KMS-11 (cell line): ENCODE measurements around the gene GTF2IRD1.
"Not testable (repeated sequence)": the region's sequence is repeated elsewhere in the genome, so short reads cannot be mapped to it uniquely, and the experiment has no call there.

Experiments used
- H2AFZ ChIP-seq: fragments of 200-600 bp; sonication (generic); 2 replicates; pipeline ENCODE4 v1.6.1; 2016; ENCODE audit warnings: antibody characterized with exemption, mixed run types, low read depth
- H3K27ac ChIP-seq: fragments of 200-600 bp; sonication (generic); 2 replicates; pipeline ENCODE4 v1.6.1; 2016; ENCODE audit warnings: mild to moderate bottlenecking, mixed run types
- H3K27me3 ChIP-seq: fragments of 200-600 bp; sonication (generic); 2 replicates; pipeline ENCODE4 v1.6.1; 2017; ENCODE audit warnings: mild to moderate bottlenecking, low read depth, mixed run types, moderate library complexity; ENCODE audit not compliant: insufficient read depth
- H3K36me3 ChIP-seq: fragments of 200-600 bp; sonication (generic); 2 replicates; pipeline ENCODE4 v1.6.1; 2017; ENCODE audit warnings: mild to moderate bottlenecking, mixed run types; ENCODE audit not compliant: insufficient read depth
- H3K4me1 ChIP-seq: fragments of 200-600 bp; sonication (generic); 2 replicates; pipeline ENCODE4 v1.6.1; 2016; ENCODE audit warnings: mild to moderate bottlenecking, low read depth, mixed run types; ENCODE audit not compliant: poor library complexity, severe bottlenecking
- H3K4me2 ChIP-seq: fragments of 200-600 bp; sonication (generic); 2 replicates; pipeline ENCODE4 v1.7.0; 2016; ENCODE audit warnings: mild to moderate bottlenecking, mixed run types
- H3K4me3 ChIP-seq: fragments of 200-600 bp; sonication (generic); IDR thresholded peaks from 2 replicates; pipeline ENCODE4 v1.6.1; 2017; ENCODE audit warnings: low read depth, low read length, mixed read lengths; ENCODE audit not compliant: insufficient read depth
- H3K79me2 ChIP-seq: fragments of 200-600 bp; sonication (generic); 2 replicates; pipeline ENCODE4 v1.6.1; 2016; ENCODE audit warnings: low read depth, mixed run types; ENCODE audit not compliant: insufficient read depth
- H3K9ac ChIP-seq: fragments of 200-600 bp; sonication (generic); 2 replicates; pipeline ENCODE4 v1.6.1; 2016; ENCODE audit warnings: mild to moderate bottlenecking, mixed run types
- H4K20me1 ChIP-seq: fragments of 200-600 bp; sonication (generic); 2 replicates; pipeline ENCODE4 v1.6.1; 2016; ENCODE audit warnings: mild to moderate bottlenecking, mixed run types; ENCODE audit not compliant: insufficient read depth
- TF ChIP-seq, protein P1 (sequence below): fragments of 200-600 bp; sonication (generic); conservative IDR thresholded peaks from 2 replicates; pipeline ENCODE4 v1.6.1; 2017; ENCODE audit warnings: low read depth, mild to moderate bottlenecking, antibody characterized with exemption, low read length, moderate library complexity, mixed read lengths

The GTF2IRD1 gene

DNA sequence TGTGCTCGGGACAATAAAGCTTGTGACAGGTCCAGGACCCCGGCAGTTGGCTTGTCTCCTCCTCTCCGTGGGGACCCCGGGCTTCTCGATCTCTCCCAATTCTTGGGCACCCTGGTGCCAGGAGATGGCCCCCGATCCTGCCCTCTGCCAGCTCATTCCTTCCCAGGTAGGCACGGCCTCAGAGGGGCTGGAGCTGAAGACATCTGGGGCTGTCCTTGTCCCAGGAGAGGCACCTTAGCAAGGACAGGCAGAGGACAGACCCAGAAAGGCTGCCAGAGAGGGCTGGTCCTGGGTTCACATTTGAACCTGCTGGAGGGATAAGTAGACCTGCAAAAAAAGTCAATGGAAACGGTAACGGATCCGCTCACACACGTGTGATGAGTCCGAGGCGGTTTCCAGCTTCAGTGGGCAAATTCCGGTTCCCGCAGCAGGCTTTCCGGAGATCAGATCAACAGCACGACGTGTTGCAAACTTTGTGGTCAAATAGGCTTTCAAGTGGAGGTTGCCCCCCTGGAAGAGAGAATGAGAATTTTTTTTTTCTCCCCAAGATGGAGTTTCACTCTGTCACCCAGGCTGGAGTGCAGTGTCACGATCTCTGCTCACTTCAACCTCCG lies 47.7 kb upstream of the GTF2IRD1 start:
- Histone ChIP-seq H3K27me3 (peaks cover 17% of the 10 kb centered on the region; the same call in 1 of the 2 replicates), H4K20me1 (no peaks in the 10 kb centered on the region), H3K4me1 (no peaks in the 10 kb centered on the region), H2AFZ (peak overlapping the region; percentile 39; the same call in 1 of the 2 replicates), H3K4me2 (no peak overlapping the region; the same call in 1 of the 2 replicates), H3K9ac (no peak overlapping the region), H3K79me2 (no peaks in the 10 kb centered on the region), H3K4me3 (no peak overlapping the region), H3K27ac (no peak overlapping the region), H3K36me3 (no peaks in the 10 kb centered on the region)
- TF ChIP-seq, protein P1, sequence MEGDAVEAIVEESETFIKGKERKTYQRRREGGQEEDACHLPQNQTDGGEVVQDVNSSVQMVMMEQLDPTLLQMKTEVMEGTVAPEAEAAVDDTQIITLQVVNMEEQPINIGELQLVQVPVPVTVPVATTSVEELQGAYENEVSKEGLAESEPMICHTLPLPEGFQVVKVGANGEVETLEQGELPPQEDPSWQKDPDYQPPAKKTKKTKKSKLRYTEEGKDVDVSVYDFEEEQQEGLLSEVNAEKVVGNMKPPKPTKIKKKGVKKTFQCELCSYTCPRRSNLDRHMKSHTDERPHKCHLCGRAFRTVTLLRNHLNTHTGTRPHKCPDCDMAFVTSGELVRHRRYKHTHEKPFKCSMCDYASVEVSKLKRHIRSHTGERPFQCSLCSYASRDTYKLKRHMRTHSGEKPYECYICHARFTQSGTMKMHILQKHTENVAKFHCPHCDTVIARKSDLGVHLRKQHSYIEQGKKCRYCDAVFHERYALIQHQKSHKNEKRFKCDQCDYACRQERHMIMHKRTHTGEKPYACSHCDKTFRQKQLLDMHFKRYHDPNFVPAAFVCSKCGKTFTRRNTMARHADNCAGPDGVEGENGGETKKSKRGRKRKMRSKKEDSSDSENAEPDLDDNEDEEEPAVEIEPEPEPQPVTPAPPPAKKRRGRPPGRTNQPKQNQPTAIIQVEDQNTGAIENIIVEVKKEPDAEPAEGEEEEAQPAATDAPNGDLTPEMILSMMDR: no peak

- H3K4me3 ChIP-seq: no peak overlapping the region
- no peaks in the 10 kb centered on the region for H3K79me2 ChIP-seq
- H2AFZ ChIP-seq: no peak overlapping the region
- H3K4me1 ChIP-seq: no peaks in the 10 kb centered on the region
- H3K27ac ChIP-seq: no peak overlapping the region
- H3K27me3 ChIP-seq: peaks cover 10% of the 10 kb centered on the region; the same call in 1 of the 2 replicates
- no peaks in the 10 kb centered on the region for H3K36me3 ChIP-seq
- H4K20me1 ChIP-seq: no peaks in the 10 kb centered on the region
- TF ChIP-seq, protein P1: no peak
- no peak overlapping the region for H3K4me2 ChIP-seq
- no peak overlapping the region for H3K9ac ChIP-seq
Measured at GRCh38 chr7:74407958-74408357, 45.7 kb upstream of the GTF2IRD1 start.

GRCh38 chr7:74409571-74409970 lies 44.1 kb upstream of the GTF2IRD1 start:
- H3K4me1 ChIP-seq: no peaks in the 10 kb centered on the region
- no peaks in the 10 kb centered on the region for H3K79me2 ChIP-seq
- no peaks in the 10 kb centered on the region for H3K36me3 ChIP-seq
- no peak overlapping the region for H3K4me3 ChIP-seq
- H3K9ac ChIP-seq: no peak overlapping the region
- no peak overlapping the region for H2AFZ ChIP-seq
- no peak overlapping the region for H3K4me2 ChIP-seq
- H4K20me1 ChIP-seq: no peaks in the 10 kb centered on the region
- H3K27ac ChIP-seq: no peak overlapping the region
- peaks cover under 1% of the 10 kb centered on the region; the same call in 1 of the 2 replicates for H3K27me3 ChIP-seq
- TF ChIP-seq, protein P1: no peak

GRCh38 chr7:74410772-74411171 lies 42.9 kb upstream of the GTF2IRD1 start:
- TF ChIP-seq, protein P1: no peak
- no peak overlapping the region for H3K9ac ChIP-seq
- no peaks in the 10 kb centered on the region for H3K4me1 ChIP-seq
- H3K27ac ChIP-seq: no peak overlapping the region
- no peaks in the 10 kb centered on the region for H3K79me2 ChIP-seq
- H3K4me2 ChIP-seq: no peak overlapping the region
- H2AFZ ChIP-seq: no peak overlapping the region
- no peaks in the 10 kb centered on the region for H4K20me1 ChIP-seq
- no peak overlapping the region for H3K4me3 ChIP-seq
- H3K27me3 ChIP-seq: no peaks in the 10 kb centered on the region
- H3K36me3 ChIP-seq: no peaks in the 10 kb centered on the region

DNA sequence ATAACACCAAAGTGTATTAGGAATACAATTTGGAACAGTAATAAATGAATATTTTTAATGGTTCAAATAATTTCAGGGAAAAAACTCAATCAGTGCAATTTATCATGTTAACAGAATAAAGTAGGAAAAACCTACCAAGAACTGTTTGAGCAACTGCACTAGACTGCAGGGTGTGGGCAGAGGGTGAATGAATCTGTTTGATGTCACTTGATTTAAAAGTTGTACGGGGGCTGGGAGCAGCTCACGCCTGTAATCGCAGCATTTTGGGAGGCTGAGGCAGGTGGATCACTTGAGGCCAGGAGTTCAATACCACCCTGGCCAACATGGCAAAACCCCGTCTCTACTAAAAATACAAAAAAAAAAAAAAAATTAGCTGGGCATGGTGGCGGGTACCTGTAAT lies 42.1 kb upstream of the GTF2IRD1 start:
- not testable (repeated sequence) for H3K27me3 ChIP-seq, H3K27ac ChIP-seq, H3K4me2 ChIP-seq, H3K4me1 ChIP-seq, H3K9ac ChIP-seq, H2AFZ ChIP-seq, H4K20me1 ChIP-seq, H3K79me2 ChIP-seq, H3K36me3 ChIP-seq, H3K4me3 ChIP-seq
